T-helper 22 cell (primary cell): ENCODE data around the gene WDR45.
A peak's percentile ranks its signal among the peaks of the same experiment; 100 is the strongest.
"Not testable (repeated sequence)": the region's sequence is repeated elsewhere in the genome, so short reads cannot be mapped to it uniquely, and the experiment has no call there.

Experiments used
- DNase-seq: peaks from one replicate; pipeline ENCODE4 v3.0.0-alpha.2; 2020; ENCODE audit warnings: low read depth

The WDR45 gene

DNA sequence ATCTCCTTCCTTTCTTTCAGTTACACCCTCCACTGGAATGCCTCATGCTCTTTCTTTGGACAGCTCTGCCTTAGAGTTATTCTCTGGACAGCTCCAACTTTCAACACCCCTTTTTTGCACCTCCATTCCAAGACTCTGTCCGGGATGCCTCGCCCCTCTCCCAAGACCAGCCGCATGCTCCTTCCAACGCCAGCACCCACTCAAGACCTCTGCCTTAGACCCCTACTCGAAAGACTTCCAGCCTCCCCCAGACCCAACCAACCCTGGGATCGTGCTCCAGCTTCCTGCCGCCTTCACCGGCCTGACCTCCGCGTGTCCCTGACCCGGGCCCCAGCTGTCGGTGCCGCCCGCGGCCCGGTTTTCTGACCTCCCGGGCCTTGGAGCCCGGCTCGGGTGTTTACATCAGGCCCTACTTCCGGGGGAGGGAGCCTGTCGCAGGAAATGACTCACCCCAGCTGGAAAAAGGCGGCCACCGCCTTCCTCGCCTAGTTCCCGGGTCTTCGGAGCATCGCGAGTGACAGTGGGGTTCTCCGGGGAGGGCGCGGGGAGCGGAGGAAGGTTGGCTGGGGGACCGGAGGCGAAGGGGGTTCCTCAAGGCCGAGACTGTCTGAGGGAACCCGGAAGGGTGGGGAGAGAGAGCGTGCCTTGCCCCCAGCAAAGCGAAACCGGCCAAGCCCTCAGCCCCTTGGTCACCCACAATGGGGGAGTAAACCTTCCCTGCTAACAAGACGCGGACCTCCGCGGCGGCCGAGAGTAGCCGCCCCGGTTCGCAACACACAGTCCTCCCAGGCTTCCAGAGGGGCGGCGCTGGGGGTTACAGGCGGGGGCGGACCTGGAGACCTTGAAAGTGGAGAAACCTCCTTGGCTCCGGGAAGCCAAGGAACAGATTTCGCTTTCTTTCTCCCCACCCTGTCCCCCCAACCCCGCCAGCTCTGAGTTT, at the start of gene WDR45:
TSS of gene WDR45 (minus strand) at position 399 of the 940 bp plus-strand sequence. CDS start 1,792 bp downstream, outside the sequence.
- peak; percentile 63 for DNase-seq

DNA sequence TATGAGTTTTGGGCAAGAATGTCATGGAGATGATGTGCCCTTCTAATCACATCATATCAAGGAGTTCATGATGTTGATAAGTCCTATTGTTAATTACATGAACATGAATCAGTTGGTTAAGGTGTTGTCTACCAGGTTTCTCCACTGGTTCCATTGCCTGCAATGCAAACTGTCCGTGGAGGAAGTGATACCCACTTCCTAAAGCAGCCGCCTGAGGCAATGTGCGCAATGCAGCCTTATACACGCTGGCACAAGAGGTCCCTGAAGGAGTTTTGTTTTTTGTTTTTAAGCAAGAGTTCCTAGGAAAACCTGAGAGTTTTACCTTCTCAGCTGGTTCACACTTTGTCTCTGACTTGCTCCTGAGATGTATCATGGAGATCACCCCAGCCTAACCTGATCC, 49.7 kb upstream of the WDR45 start:
- DNase-seq = no peak

- DNase-seq = not testable (repeated sequence)
These were observed 48.1 kb upstream of the WDR45 start for GRCh38 chrX:49127742-49128258.

DNA sequence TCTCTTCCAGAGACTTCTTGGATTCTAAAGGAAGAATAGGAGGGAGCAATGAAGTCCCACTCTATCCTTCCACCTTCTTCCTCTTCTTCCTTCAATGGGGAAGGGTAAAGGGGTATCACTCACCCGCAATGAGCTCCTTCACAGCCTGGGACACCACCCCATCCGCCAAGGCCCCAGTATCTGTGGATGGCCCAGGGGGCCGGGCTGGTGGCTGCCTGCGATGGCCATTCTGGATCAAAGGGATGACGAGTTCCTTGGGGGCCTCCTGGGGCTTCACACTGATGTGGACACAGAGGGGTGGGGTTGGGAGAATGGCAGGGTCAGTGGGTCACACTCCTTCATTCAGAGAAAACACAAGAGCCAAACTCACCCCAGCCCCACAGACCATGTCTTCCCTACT, 42.8 kb upstream of the WDR45 start:
- DNase-seq = no peak

DNA sequence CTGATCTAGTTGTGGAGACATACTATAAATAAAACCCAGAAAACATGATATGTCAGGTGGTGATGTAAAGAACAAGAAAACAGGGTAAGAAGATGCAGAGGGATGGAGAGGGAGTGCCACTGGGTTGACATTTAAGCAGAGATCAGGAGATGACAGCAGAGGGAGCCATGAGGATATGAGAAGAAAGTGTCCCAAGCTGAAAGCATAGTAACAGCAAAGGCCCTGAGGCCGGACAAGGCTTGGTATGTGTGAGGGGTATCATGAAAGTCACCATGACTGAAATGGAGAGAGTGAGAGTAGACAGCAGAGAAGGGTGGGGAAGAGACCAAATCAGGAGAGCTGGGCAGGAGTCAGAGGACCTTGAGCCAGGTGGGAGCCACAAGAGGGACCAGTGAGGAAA, 40.4 kb upstream of the WDR45 start:
- DNase-seq = no peak

DNA sequence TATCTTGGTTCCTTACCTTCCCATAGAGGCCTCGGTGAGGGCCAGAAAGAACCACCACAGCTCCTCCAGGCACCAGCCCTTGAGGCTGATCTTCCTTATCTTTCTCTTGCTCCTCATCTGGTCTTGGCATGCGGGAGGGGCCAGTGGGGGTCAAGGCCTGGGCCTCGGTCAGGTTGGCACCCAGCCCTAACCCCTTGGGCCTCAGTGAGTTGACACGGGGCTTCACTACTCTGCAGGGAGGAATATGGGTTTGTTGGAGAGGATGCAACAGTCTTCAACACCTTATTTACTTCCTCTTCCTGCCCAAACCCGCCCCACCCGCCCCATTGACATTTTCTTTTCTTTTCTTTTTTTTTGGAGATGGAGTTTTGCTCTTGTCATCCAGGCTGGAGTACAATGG, 37.9 kb upstream of the WDR45 start:
- DNase-seq = no peak

- no peak for DNase-seq
These were observed 37.0 kb upstream of the WDR45 start for GRCh38 chrX:49116716-49117115.

- no peak for DNase-seq
These were observed 36.4 kb upstream of the WDR45 start for GRCh38 chrX:49116076-49116475.

GRCh38 chrX:49111791-49112190, 32.1 kb upstream of the WDR45 start:
- no peak for DNase-seq

DNA sequence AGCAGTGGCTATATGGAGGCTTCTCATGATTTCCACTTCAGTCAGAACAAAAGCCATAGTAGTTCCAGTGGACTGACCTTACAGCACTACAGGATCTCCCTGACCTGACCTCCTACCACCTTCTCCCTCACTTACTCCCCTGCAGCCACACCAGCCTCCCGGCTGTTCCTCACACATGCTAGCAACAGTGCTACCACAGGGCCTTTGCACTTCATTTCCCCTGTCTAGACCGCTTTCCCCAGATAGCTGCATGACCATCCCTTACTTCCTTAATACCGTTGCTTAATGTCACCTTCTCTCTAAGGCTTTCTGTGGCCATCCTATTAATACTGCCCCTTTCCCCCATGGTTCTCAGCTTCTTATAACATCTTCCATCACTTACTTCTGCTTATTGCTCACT, 30.7 kb upstream of the WDR45 start:
- DNase-seq = no peak

DNA sequence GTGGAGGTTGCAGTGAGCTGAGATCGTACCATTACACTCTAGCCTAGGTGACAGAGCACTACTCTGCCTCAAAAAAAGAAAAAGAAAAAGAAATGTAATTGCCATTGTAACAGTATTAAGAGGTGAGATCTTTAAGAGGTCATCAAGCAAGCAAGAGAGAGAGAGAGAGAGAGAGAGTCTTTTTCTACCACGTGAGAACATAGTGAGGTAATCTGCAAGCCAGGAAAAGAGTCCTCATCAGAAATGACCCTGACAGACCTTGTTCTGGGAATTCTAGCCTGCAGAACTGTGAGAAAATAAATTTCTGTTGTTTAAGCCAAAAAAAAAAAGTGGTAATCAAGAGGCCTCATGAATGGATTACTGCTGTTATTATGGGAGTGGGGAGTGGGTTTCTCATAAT, 29.0 kb upstream of the WDR45 start:
- DNase-seq = no peak

DNA sequence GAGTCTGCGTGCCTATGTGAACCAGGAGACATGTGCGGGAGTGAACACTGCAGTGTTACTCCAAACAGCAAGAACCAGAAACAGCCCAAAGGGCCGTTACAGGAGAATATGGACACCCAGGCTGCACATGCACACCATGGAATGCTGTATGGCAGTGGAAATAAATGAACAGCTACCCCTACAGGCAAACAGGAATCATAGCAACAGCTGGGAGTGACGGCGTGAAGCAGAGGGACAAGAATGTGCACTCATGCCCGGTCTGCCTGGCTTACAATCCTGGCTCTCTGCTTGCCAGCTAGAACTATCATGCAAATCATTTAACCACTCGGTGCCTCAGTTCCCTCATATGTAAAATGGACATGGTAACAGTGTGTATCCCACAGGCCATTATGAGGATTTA, 27.2 kb upstream of the WDR45 start:
- DNase-seq = no peak

GRCh38 chrX:49106296-49106695, 26.6 kb upstream of the WDR45 start:
- DNase-seq = no peak

GRCh38 chrX:49103637-49104036, 23.9 kb upstream of the WDR45 start:
- DNase-seq = no peak

GRCh38 chrX:49102190-49102589, 22.5 kb upstream of the WDR45 start:
- DNase-seq = no peak

GRCh38 chrX:49101629-49101984, 21.9 kb upstream of the WDR45 start:
- DNase-seq = no peak

DNA sequence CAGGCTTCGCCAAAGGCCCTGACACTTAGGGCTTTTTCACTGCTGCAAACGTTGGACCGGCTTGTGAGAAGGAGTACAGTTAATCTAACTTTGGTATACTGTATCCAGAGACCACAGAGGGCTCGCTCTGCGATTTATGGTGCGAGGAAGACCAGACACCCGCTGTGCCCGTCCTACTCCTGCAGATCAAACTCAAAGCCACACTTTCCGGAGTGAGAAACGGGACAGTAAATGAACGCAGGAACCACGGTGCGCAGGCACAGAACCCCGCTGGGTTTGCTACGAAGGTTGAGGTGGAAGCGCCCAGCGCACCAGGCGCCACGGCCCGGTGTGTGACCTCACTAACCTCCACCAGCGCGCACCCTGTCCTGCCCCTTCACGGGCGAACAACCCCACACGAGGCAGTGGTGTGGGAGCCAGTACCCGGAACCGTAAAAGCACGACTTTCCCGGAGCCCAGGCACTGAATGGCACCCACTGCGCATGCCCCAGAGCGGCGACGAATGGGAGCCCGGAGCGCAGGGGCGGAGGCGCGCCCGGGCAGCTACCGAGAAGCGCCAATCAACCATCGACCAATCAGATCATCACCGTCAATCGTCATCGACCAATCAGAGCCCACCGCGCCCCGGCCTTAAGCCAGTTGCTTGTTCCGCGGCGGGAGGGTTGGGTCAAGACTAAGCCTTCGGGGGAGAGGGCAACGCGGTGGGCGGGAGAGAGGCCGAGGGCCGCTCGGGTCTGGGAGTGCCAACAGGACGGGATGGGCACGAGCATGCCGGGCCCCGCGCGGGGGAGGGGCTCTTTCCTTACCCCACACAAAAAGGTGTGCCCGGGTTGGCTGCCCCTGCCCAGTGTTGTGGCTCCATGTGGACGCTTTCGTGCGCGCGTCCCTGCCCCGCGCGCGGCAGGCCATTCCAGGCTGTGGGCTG, 21.3 kb upstream of the WDR45 start:
- DNase-seq = peak; percentile 82

- no peak for DNase-seq
These were observed 16.7 kb upstream of the WDR45 start for GRCh38 chrX:49096419-49096818.

- DNase-seq = no peak
These were observed 9.9 kb upstream of the WDR45 start for GRCh38 chrX:49089553-49089952.

- DNase-seq = no peak
These were observed 2.7 kb upstream of the WDR45 start for GRCh38 chrX:49082271-49082871.

- DNase-seq = no peak
These were observed 1.7 kb downstream of the WDR45 start for GRCh38 chrX:49077941-49078340.

DNA sequence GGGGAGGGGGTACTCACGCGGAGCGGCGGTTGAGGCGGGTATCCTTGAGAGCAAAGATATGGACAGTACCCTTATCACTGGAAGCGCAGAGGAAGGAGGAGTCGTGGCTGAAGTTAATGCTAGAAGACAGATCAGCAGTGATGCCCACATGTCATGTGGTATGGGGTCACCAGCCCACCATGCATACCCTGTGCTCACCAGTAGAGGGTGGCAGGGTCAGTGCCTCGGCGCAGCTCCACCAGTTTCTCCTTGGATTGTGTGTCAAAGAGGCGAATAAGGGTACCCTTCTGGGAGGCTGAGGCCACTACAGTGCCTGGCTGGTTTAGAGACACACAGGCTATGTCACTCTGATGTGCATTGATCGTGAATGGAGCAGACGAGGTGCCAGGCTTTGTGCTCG, 4.3 kb downstream of the WDR45 start:
- DNase-seq = no peak
